CD14-positive monocyte (primary cell): Measurements from ENCODE around the gene ZNF382. TPM values are rescaled to one million over a fixed set of nuclear protein-coding genes. Genes with fewer than 3 reads are reported as not detected.
A peak's percentile ranks its signal among the peaks of the same experiment; 100 is the strongest.

Experiments used
- DNase-seq, 3 donors: peaks; one replicate each; pipeline ENCODE4 v3.0.0-alpha.2; 2011 to 2022
- H2AFZ ChIP-seq: 2 replicates; pipeline ENCODE4 v1.6.0; 2012; ENCODE audit warnings: mild to moderate bottlenecking, low read depth, low read length, inconsistent platforms; ENCODE audit not compliant: insufficient read depth, poor library complexity, severe bottlenecking
- H3K27ac ChIP-seq, 2 donors: 1 replicate in 1 of 2; 2 replicates in 1 of 2; pipeline ENCODE4 v1.5.1; 2012 to 2013; ENCODE audit warnings: low read length in 2 of 2, control low read depth in 1 of 2, inconsistent platforms in 1 of 2, low read depth in 1 of 2, mild to moderate bottlenecking in 1 of 2
- H3K27me3 ChIP-seq, 2 donors: one replicate each; pipeline versions ENCODE4 v1.6.0 to v1.6.1; 2011 to 2013; ENCODE audit warnings: low read length in 2 of 2; ENCODE audit not compliant: control insufficient read depth in 2 of 2, insufficient read depth in 2 of 2
- H3K36me3 ChIP-seq, 2 donors: replicated peaks in 1 of 2; 1 replicate in 1 of 2; 2 replicates in 1 of 2; pipeline versions ENCODE4 v1.5.1 to v1.6.1; 2012 to 2013; ENCODE audit warnings: low read length in 2 of 2, control low read depth in 1 of 2, inconsistent platforms in 1 of 2, mild to moderate bottlenecking in 1 of 2; ENCODE audit not compliant: insufficient read depth in 2 of 2, control insufficient read depth in 1 of 2
- H3K4me1 ChIP-seq, 2 donors: 1 replicate in 1 of 2; 2 replicates in 1 of 2; pipeline versions ENCODE4 v1.5.1 to v1.6.1; 2012 to 2013; ENCODE audit warnings: low read length in 2 of 2, control low read depth in 1 of 2, inconsistent platforms in 1 of 2, mild to moderate bottlenecking in 1 of 2, moderate library complexity in 1 of 2; ENCODE audit not compliant: insufficient read depth in 2 of 2, control insufficient read depth in 1 of 2
- H3K4me2 ChIP-seq: replicated peaks from 2 replicates; pipeline ENCODE3; 2012; ENCODE audit warnings: low read length, moderate library complexity, mild to moderate bottlenecking; ENCODE audit not compliant: poor library complexity, severe bottlenecking; ENCODE audit errors: extremely low read depth
- H3K4me3 ChIP-seq, 3 experiments: fragments of 200-600 bp in 1 of 3; sonication (generic) in 1 of 3; replicated peaks in 1 of 3; 1 replicate in 2 of 3; 2 replicates in 1 of 3; pipeline ENCODE4 v1.5.1; 2011 to 2013; ENCODE audit warnings: low read length in 3 of 3, mild to moderate bottlenecking in 3 of 3, control low read depth in 2 of 3, low read depth in 2 of 3, inconsistent platforms in 1 of 3, moderate library complexity in 1 of 3
- H3K79me2 ChIP-seq: 2 replicates; pipeline ENCODE4 v1.6.0; 2012; ENCODE audit warnings: mild to moderate bottlenecking, control low read depth, inconsistent platforms, low read length, moderate library complexity; ENCODE audit not compliant: insufficient read depth
- H3K9ac ChIP-seq: 2 replicates; pipeline ENCODE4 v1.6.0; 2017; ENCODE audit warnings: low read length, mild to moderate bottlenecking; ENCODE audit not compliant: insufficient read depth, poor library complexity, severe bottlenecking
- H3K9me3 ChIP-seq, 2 donors: replicated peaks in 1 of 2; 1 replicate in 1 of 2; 2 replicates in 1 of 2; pipeline versions ENCODE4 v1.5.1 to v1.6.1; 2012 to 2013; ENCODE audit warnings: low read length in 2 of 2, control low read depth in 1 of 2; ENCODE audit not compliant: control insufficient read depth in 1 of 2, insufficient read depth in 1 of 2
- H4K20me1 ChIP-seq: 2 replicates; pipeline ENCODE4 v1.6.0; 2012; ENCODE audit warnings: mild to moderate bottlenecking, low read length, control low read depth, moderate library complexity; ENCODE audit not compliant: insufficient read depth
- H3K27ac Mint-ChIP-seq, 7 donors: one replicate each; pipeline ENCODE4 v1.8.0; 2020; ENCODE audit warnings: mild to moderate bottlenecking in 7 of 7, mixed read lengths in 7 of 7, moderate library complexity in 6 of 7, inconsistent platforms in 2 of 7
- H3K27me3 Mint-ChIP-seq, 3 donors: one replicate each; pipeline ENCODE4 v1.8.0; 2021 to 2022; ENCODE audit warnings: low read depth in 3 of 3, mild to moderate bottlenecking in 3 of 3, mixed read lengths in 3 of 3, moderate library complexity in 3 of 3, inconsistent platforms in 1 of 3
- H3K36me3 Mint-ChIP-seq, 2 donors: one replicate each; pipeline ENCODE4 v1.8.0; 2020; ENCODE audit warnings: mixed read lengths in 2 of 2, inconsistent platforms in 1 of 2, mild to moderate bottlenecking in 1 of 2
- H3K4me1 Mint-ChIP-seq: one replicate; pipeline ENCODE4 v1.8.0; 2020; ENCODE audit warnings: mild to moderate bottlenecking, mixed read lengths
- H3K4me3 Mint-ChIP-seq, 2 donors: one replicate each; pipeline ENCODE4 v1.8.0; 2020; ENCODE audit warnings: mild to moderate bottlenecking in 2 of 2, mixed read lengths in 2 of 2, moderate library complexity in 1 of 2
- H3K9me3 Mint-ChIP-seq, 7 donors: one replicate each; pipeline ENCODE4 v1.8.0; 2020 to 2022; ENCODE audit warnings: mixed read lengths in 7 of 7, mild to moderate bottlenecking in 6 of 7, moderate library complexity in 6 of 7, inconsistent platforms in 2 of 7
- CTCF ChIP-seq: fragments of 200-600 bp; IDR thresholded peaks from one replicate; pipeline ENCODE4 v1.8.0; 2022; ENCODE audit warnings: antibody characterized with exemption, mild to moderate bottlenecking
- WGBS: methylation state at CpG from one replicate; pipeline ENCODE4 v1.1.5; 2013; ENCODE audit warnings: missing lambda C conversion rate; ENCODE audit not compliant: insufficient coverage; 5-methylcytosine and 5-hydroxymethylcytosine counted together
- intact Hi-C, 2 donors: fragments of 100-400 bp; cut with micrococcal nuclease; formaldehyde crosslinking; loops; one replicate each; pipeline versions ENCODE4 v1.15.0 to v1.15.1; 2023
- polyA minus RNA-seq: library from RNA; depleted of rRNA, polyadenylated mRNA; stranded (reverse); fragments of >200 nt; gene quantifications from 2 replicates; pipeline ENCODE4 v1.2.3, GENCODE V29; 2012
- polyA plus RNA-seq, 3 donors: library from polyadenylated mRNA; depleted of rRNA in 1 of 3; unstranded in 2 of 3; stranded (reverse) in 1 of 3; fragments of 300-500 nt in 2 of 3; fragments of >200 nt in 1 of 3; fragmentation: Illumina TruSeq in 2 of 3; gene quantifications; 1 replicate in 2 of 3; 2 replicates in 1 of 3; pipeline ENCODE4 v1.2.3, GENCODE V29; 2012 to 2021
- total RNA-seq, 12 experiments: library from RNA in 1 of 12; stranded (reverse) in 1 of 12; fragments of 120-200 nt in 1 of 12; gene quantifications; one replicate each; pipeline ENCODE4 v1.2.4 and lab custom pipeline; 2013 to 2026; ENCODE audit warnings: mixed read lengths in 6 of 12, inconsistent platforms in 1 of 12

Gene ZNF382
- total RNA-seq (2013) = 1.0 TPM
- polyA plus RNA-seq (under 1 TPM in 2 of 3 donors, not detected in 1; 0.37 to 0.63 TPM), polyA minus RNA-seq (1.2 and 3.6 TPM in 2 replicates), total RNA-seq (lab: John Stamatoyannopoulos, UW) (0.25 to 3.6 (median 0.58) reads per million in 11 experiments)

GRCh38 chr19:36605101-36605876 is at the start of gene ZNF382:
Gene ZNF382, plus strand, starts transcription at chr19:36605313. Its CDS starts 4,602 bp downstream, at chr19:36609915.
- Mint-ChIP-seq H3K36me3 (peaks cover 6 to 16% of the 10 kb centered on the region in 2 donors), H3K27me3 (peaks cover 0 to 2% (median 0%) of the 10 kb centered on the region in 3 donors), H3K9me3 (peaks cover 37 to 55% (median 50%) of the 10 kb centered on the region in 7 donors), H3K4me1 (peaks cover 18% of the 10 kb centered on the region), H3K4me3 (peak within 1 kb of the TSS; percentile 95 to 98), H3K27ac (peak within 1 kb of the TSS; percentile 74 to 92 (median 82))
- 1% methylated on average over 73 of the region's 73 CpGs for WGBS
- DNase-seq = peak; percentile 20 to 41 (median 39)
- H3K9ac ChIP-seq = peak within 1 kb of the TSS; percentile 76
- H3K4me1 ChIP-seq = peaks cover 11 to 19% of the 10 kb centered on the region in 2 donors
- TF ChIP-seq CTCF = no peak
- peak within 1 kb of the TSS; percentile 56 to 72 for H3K27ac ChIP-seq
- peaks cover 0 to 12% of the 10 kb centered on the region in 2 donors for H3K36me3 ChIP-seq
- no peaks in the 10 kb centered on the region for H4K20me1 ChIP-seq
- no peaks in the 10 kb centered on the region for H3K27me3 ChIP-seq
- H2AFZ ChIP-seq = peak within 1 kb of the TSS; percentile 80
- peak within 1 kb of the TSS; percentile 63 to 87 (median 71) for H3K4me3 ChIP-seq
- peak within 1 kb of the TSS; percentile 76 for H3K4me2 ChIP-seq
- intact Hi-C loops = loop anchor here in 1 of 2 donors (2.0 kb wide), 1 partner anchor 32 kb away; the partner anchor contains the start of gene ZNF529
- H3K79me2 ChIP-seq = no peaks in the 10 kb centered on the region
- H3K9me3 ChIP-seq = peaks cover 29 to 38% of the 10 kb centered on the region in 2 donors

- Histone ChIP-seq H3K9me3 (peaks cover 67 to 97% of the 10 kb centered on the region in 2 donors), H3K79me2 (no peaks in the 10 kb centered on the region), H3K9ac (no peak overlapping the region), H3K36me3 (peaks cover 2 to 69% of the 10 kb centered on the region in 2 donors), H3K27ac (no peak overlapping the region), H3K4me1 (no peaks in the 10 kb centered on the region), H2AFZ (no peak overlapping the region), H3K4me3 (no peak overlapping the region), H3K27me3 (no peaks in the 10 kb centered on the region), H3K4me2 (no peak overlapping the region), H4K20me1 (no peaks in the 10 kb centered on the region)
- H3K9me3 Mint-ChIP-seq = peaks cover 66 to 94% (median 85%) of the 10 kb centered on the region in 7 donors
- intact Hi-C loops = no loop called here
- H3K27me3 Mint-ChIP-seq = peaks cover 0 to 1% (median 0%) of the 10 kb centered on the region in 3 donors
- no peaks in the 10 kb centered on the region for H3K4me1 Mint-ChIP-seq
- H3K27ac Mint-ChIP-seq = no peak overlapping the region
- no peak for DNase-seq
- TF ChIP-seq CTCF = no peak
- H3K36me3 Mint-ChIP-seq = peaks cover 48 to 78% of the 10 kb centered on the region in 2 donors
- WGBS = no CpG with 5 or more reads among the region's 1 CpG
- no peak overlapping the region for H3K4me3 Mint-ChIP-seq
These were observed 40.7 kb upstream of the ZNF382 start for GRCh38 chr19:36564391-36564790.
